Measurements from ENCODE around the gene METTL27. TPM values are rescaled to one million over a fixed set of nuclear protein-coding genes. Genes with fewer than 3 reads are reported as not detected.

The METTL27 gene
- polyA plus RNA-seq, 3 donors: 1.1 to 2.1 (median 1.2) TPM

DNA sequence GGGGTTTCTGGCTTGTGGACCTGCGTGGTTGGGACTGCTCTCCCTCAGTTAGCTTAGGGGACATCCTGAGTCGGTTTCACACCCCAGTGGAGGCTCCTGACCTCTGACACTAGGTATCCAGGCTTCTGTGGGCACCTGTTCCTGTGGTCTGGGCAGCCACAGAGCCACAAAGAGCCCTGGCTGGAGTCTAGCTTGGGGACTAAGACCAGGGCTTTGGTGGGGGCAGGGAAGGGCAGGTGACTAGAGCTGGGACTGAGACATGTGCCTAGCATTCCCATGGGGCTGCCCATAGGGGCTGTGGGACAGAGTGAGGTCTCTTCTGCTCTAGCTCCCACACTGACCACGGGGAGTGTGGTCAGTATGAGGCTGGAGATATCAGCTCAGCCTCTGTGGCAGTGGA lies 14.6 kb upstream of the METTL27 start:
- H3K4me3 Mint-ChIP-seq: no peak overlapping the region
- no peak overlapping the region for H3K27ac Mint-ChIP-seq
- no peaks in the 10 kb centered on the region for H3K9me3 ChIP-seq (replicated peaks in 1 of 2; ENCODE audit: control insufficient read depth in 1 of 2, insufficient read depth in 1 of 2, low read length in 2 of 2)
- H3K79me2 ChIP-seq (ENCODE audit: insufficient read depth, low read length): no peaks in the 10 kb centered on the region
- H3K36me3 ChIP-seq (replicated peaks in 1 of 2; ENCODE audit: control insufficient read depth in 1 of 2, insufficient read depth in 2 of 2, low read length in 2 of 2): no peaks in the 10 kb centered on the region
- peaks cover 31 to 61% (median 41%) of the 10 kb centered on the region in 3 donors for H3K27me3 Mint-ChIP-seq (ENCODE audit: low read depth in 3 of 3)
- H3K27ac ChIP-seq (ENCODE audit: low read depth in 1 of 2, low read length in 2 of 2): no peak overlapping the region
- peaks cover 0 to 4% (median 0%) of the 10 kb centered on the region in 7 donors for H3K9me3 Mint-ChIP-seq
- 72% methylated on average over 2 of the region's 3 CpGs for WGBS (ENCODE audit: insufficient coverage)
- intact Hi-C loops (cut with micrococcal nuclease): loop anchor here in 1 of 2 donors (10.0 kb wide), 2 partner anchors 122 to 252 kb away; partner anchors contain the start of gene ABHD11
- H3K36me3 Mint-ChIP-seq: no peaks in the 10 kb centered on the region
- no peak overlapping the region for H2AFZ ChIP-seq (ENCODE audit: insufficient read depth, low read depth, low read length, poor library complexity, severe bottlenecking)
- no peak overlapping the region for H3K9ac ChIP-seq (ENCODE audit: insufficient read depth, low read length, poor library complexity, severe bottlenecking)
- peaks cover 3 to 26% of the 10 kb centered on the region in 2 donors for H3K27me3 ChIP-seq (ENCODE audit: control insufficient read depth in 2 of 2, insufficient read depth in 2 of 2, low read length in 2 of 2)
- DNase-seq: no peak
- no peak overlapping the region for H3K4me3 ChIP-seq (replicated peaks in 1 of 3; ENCODE audit: low read depth in 2 of 3, low read length in 3 of 3)
- no peak for TF ChIP-seq CTCF (IDR thresholded peaks at IDR 0.05)
- H3K4me2 ChIP-seq (replicated peaks; ENCODE audit: extremely low read depth, low read length, poor library complexity, severe bottlenecking): no peak overlapping the region
- H3K4me1 Mint-ChIP-seq: peaks cover 10% of the 10 kb centered on the region
- H3K4me1 ChIP-seq (ENCODE audit: control insufficient read depth in 1 of 2, insufficient read depth in 2 of 2, low read length in 2 of 2): peaks cover 7 to 11% of the 10 kb centered on the region in 2 donors
- H4K20me1 ChIP-seq (ENCODE audit: insufficient read depth, low read length): no peaks in the 10 kb centered on the region

- DNase-seq: no peak
- H3K27ac ChIP-seq (ENCODE audit: low read depth in 1 of 2, low read length in 2 of 2): no peak overlapping the region
- H4K20me1 ChIP-seq (ENCODE audit: insufficient read depth, low read length): no peaks in the 10 kb centered on the region
- no peaks in the 10 kb centered on the region for H3K36me3 ChIP-seq (replicated peaks in 1 of 2; ENCODE audit: control insufficient read depth in 1 of 2, insufficient read depth in 2 of 2, low read length in 2 of 2)
- no peaks in the 10 kb centered on the region for H3K36me3 Mint-ChIP-seq
- no peak overlapping the region for H3K4me2 ChIP-seq (replicated peaks; ENCODE audit: extremely low read depth, low read length, poor library complexity, severe bottlenecking)
- WGBS (ENCODE audit: insufficient coverage): no CpG with 5 or more reads among the region's 5 CpGs
- TF ChIP-seq CTCF (IDR thresholded peaks at IDR 0.05): no peak
- no peaks in the 10 kb centered on the region for H3K79me2 ChIP-seq (ENCODE audit: insufficient read depth, low read length)
- peaks cover 0 to 2% (median 0%) of the 10 kb centered on the region in 7 donors for H3K9me3 Mint-ChIP-seq
- H3K27ac Mint-ChIP-seq: no peak overlapping the region
- H3K27me3 Mint-ChIP-seq (ENCODE audit: low read depth in 3 of 3): peaks cover 33 to 53% (median 41%) of the 10 kb centered on the region in 3 donors
- no peak overlapping the region for H2AFZ ChIP-seq (ENCODE audit: insufficient read depth, low read depth, low read length, poor library complexity, severe bottlenecking)
- H3K27me3 ChIP-seq (ENCODE audit: control insufficient read depth in 2 of 2, insufficient read depth in 2 of 2, low read length in 2 of 2): peaks cover 3 to 26% of the 10 kb centered on the region in 2 donors
- no peaks in the 10 kb centered on the region for H3K9me3 ChIP-seq (replicated peaks in 1 of 2; ENCODE audit: control insufficient read depth in 1 of 2, insufficient read depth in 1 of 2, low read length in 2 of 2)
- no peak overlapping the region for H3K9ac ChIP-seq (ENCODE audit: insufficient read depth, low read length, poor library complexity, severe bottlenecking)
- H3K4me3 ChIP-seq (replicated peaks in 1 of 3; ENCODE audit: low read depth in 2 of 3, low read length in 3 of 3): no peak overlapping the region
- H3K4me3 Mint-ChIP-seq: peak overlapping the region in 1 of 2 donors; percentile 15
- H3K4me1 ChIP-seq (ENCODE audit: control insufficient read depth in 1 of 2, insufficient read depth in 2 of 2, low read length in 2 of 2): peaks cover 27 to 41% of the 10 kb centered on the region in 2 donors
- peaks cover 36% of the 10 kb centered on the region for H3K4me1 Mint-ChIP-seq
- intact Hi-C loops (cut with micrococcal nuclease): loop anchor here in 1 of 2 donors (10.0 kb wide), 2 partner anchors 118 to 248 kb away; partner anchors contain the start of gene ABHD11
Measured at GRCh38 chr7:73852500-73852899, 10.2 kb upstream of the METTL27 start.
